ENCODE results near the gene KRTAP10-3.

The KRTAP10-3 gene

GRCh38 chr21:44528634-44528995, 30.0 kb downstream of the KRTAP10-3 start:
- DNase-seq (ENCODE audit: low read depth): no peak

DNA sequence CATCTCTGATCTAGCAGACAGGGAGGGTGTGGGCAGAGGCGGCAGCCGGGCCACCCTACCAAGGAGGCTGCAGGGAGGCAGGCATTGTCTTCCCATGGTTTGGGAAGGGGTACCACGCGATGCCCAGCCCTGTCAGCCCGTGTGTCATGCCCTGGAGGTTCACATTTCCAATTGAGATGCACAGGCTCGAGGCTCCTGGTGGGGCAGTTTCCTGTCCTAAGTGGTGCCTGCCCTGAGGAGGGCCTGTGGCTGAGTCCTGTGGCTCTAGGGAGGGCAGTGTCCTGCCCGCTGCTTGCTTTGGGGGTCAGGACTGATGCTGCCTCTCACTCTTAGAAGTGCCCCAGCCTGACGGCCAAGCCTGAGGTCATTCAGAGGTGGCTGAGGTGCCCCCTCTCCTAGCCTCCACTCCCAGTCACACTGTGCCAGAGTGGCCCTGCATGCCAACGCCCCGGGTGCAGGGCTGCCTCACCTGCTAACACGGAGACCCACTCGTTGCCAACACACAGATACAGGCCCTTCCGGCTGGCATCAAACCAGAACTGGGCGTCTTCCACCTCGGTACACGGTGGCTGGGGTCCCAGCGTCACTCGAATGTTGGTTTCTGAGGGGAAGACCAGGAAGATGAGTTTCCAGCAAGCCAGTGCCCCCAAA, 30.5 kb downstream of the KRTAP10-3 start:
- no peak for DNase-seq (ENCODE audit: low read depth)

DNA sequence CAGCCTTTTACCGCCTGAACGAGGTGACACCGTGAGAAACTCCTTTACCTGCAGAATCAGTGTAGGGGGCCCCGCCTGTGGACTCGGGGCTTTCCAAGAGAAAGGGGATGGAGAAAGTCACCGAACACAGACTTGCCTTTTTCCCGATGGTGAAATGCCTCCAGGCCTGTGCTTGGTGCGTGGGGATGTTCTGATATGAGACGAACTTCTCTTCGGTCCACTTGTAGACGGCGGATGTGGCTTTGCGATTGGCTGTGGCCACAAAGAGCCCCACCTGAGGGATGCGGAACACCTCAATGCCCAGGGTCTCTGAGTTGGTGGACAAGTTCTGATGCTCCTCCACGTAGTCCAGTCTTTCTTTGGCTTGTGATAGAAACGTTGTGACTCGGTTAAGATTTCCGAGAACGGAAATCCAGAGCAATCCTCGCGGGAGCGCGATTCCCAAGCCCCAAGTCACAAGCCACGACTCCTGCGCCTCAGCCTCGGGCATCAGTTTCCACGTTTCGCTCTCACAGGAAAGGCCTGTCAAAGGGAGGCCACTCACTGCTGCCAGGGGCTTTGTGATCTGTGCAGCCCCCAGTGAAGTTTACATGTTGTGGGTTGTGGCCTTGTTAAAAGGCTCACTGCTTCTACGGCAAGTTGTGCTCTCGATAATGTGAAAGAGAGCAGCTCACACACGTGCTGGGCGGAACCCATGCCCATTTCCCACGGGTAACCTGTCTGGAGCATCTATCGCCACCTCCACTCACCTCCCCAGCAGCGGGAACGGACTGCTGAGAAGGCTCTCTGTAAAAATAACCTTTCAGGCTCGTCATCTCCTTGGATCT, 31.2 kb downstream of the KRTAP10-3 start:
- DNase-seq (ENCODE audit: low read depth): no peak

GRCh38 chr21:44526096-44526997, 32.2 kb downstream of the KRTAP10-3 start:
- DNase-seq (ENCODE audit: low read depth): no peak

DNA sequence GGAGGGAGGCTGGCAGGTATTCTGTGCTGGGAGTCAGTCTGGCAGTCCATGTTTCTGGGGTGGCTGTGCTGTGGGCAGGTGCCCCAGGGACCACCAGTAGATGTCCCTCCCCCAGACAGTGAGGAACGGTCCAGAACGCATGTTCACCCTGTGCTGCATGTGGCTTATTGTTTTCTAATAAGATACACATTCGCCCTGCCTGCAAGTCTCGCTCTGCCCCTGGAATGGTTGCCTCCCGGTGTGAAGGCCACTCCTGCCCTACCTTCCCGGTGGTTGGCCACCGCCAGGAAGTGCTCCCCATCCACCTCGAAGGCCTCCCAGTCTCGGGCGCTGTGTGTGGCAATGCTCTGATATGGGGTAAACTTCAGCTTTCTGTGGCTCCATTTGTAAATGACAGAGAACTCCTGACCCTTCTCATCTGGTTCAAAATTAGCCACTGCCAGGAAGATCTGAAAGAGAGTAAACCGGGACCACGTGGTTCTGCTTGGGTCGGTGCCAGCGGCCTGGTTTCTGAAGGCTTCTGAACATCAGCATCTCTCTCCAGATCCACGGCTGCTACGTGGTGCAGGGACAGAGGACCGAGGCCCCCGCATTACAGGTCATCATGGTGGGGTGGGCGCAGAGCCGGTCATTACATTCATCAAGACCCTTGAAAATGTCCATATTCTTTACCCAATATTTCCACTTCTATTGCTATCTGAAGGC, 33.1 kb downstream of the KRTAP10-3 start:
- no peak for DNase-seq (ENCODE audit: low read depth)

GRCh38 chr21:44524414-44525371, 33.9 kb downstream of the KRTAP10-3 start:
- DNase-seq (ENCODE audit: low read depth): no peak

DNA sequence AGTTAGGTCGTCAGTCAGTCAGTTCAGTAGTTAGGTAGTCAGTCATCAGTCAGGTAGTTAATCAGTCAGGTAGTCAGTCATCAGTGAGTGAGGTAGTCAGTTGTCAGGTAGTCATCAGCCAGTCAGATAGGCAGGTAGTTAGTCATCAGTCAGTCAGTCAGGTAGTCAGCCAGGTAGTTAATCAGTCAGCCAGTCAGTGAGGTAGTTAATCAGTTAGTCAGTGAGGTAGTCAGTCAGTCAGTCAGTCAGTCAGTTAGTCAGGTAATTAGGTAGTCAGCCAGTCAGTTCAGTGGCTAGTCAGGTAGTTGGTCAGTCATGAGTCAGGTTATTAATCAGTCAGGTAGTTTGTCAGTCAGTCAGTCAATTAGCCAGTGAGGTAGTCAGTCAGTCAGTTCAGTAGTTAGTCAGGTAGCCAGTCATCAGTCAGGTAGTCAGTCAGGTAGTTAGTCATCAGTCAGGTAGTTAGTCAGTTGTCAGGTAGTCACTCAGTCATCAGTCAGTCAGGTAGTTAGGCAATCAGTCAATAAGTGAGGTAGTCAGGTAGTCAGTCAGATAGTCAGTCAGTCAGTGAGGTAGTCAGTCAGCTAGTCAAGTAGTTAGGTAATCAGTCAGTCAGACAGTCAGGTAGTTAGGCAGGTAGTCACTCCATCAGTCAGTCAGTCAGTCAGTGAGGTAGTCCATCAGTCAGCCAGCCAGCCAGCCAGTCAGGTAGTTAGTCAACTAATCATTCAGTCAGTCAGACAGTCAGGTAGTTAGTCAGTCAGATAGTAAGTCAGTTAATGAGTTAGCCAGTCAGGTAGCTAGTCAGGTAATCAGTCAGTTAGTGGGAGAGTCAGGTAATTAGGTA, 34.8 kb downstream of the KRTAP10-3 start:
- DNase-seq (ENCODE audit: low read depth): no peak

DNA sequence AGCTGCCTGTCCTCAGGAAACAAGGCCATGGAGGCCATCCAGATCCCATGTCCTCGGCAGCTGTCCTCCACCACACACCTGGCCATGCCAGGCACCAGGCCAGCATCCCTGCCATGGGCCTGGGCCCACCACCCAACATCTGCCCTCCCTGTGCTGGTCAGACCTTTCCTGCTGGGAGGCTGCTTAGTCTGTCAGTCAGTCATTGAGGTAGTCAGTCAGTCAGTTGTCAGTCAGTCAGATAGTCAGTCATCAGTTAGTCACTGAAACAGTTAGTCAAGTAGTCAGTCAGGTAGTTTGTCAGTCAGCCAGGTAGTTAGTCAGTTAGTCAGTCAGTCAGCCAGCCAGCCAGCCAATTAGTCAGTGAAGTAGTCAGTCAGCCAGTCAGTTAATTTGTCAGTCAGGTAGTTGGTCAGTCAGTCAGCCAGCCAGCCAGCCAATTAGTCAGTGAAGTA, 35.8 kb downstream of the KRTAP10-3 start:
- DNase-seq (ENCODE audit: low read depth): no peak

- no peak for DNase-seq (ENCODE audit: low read depth)
These were observed 36.5 kb downstream of the KRTAP10-3 start for GRCh38 chr21:44521928-44522752.

DNA sequence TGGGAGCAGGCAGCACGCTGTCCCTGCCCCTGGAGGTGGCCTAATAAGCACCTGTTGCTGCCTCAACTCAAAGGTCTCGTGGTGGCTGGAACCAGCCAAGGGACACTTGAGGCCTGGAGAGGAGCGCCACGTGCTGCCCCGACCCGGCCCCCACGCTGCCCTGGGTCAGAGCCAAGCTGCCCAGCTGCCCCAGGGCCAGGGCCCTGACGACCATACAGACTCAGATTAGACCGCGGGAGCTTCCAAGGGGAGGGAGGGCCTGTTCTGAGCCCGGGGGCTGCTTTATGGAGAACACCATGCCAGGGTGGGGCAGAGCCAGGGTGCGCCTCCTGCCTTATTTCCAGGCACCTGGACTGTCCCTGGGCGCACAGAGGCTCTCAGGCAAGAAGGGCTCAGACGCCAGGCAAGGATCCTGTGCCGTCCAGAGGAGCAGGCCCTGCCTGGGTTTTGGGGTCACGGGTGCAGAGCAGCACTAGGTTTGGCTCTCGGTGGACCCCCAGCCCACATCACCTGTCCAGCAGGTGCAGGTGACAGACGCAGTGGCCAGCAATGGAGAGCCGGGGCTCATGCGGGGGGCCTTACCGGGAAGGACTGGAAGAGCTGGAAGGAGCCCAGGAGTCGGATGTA, 37.2 kb downstream of the KRTAP10-3 start:
- no peak for DNase-seq (ENCODE audit: low read depth)

- no peak for DNase-seq (ENCODE audit: low read depth)
These were observed 38.0 kb downstream of the KRTAP10-3 start for GRCh38 chr21:44520326-44521300.

DNA sequence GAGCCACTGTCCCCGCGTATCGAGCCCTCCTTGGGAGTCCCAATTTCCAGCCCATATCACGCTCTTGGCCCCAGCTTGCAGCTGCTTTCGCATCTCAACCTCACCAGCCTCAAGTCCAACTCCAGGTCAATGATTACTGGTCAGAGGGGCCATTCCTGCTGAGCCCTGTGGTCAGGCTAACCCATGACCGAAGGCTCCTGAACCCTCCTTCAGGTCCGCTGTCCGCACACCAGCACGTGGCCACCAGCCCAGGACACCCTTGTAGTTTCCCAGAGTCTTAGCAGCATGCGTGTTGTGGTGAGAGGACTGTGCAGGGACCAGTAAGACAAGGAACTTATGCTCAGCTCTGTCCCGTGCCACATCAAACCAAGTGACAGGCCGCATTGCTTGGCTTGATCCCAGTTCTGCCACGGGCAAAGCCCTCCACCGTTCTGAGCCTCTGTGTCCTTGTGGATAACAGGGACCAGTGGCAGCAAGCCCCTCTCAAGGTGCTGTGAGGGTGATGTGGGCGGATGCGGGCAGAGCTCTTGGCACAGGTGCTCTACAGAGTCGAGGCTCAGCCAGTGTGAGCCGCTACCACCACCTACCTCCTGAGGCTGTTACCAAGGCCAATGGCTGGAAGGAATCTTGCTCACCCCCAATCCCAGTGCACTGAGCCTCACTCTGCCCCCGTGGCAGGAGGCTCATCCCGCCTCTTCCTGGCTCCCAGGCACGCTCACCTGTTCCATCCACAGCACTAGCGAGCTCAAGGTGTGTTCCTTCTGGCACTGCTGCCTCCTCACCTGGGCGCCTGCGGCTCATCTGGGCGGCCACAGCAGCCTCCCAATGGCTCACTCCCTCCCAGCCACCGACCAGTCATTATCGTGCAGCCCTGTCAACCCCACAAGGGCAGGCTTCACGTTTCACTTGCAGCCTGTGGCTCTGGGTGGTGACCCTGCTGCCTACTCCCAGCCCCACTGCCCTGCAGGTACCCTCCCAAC, 39.0 kb downstream of the KRTAP10-3 start:
- no peak for DNase-seq (ENCODE audit: low read depth)

DNA sequence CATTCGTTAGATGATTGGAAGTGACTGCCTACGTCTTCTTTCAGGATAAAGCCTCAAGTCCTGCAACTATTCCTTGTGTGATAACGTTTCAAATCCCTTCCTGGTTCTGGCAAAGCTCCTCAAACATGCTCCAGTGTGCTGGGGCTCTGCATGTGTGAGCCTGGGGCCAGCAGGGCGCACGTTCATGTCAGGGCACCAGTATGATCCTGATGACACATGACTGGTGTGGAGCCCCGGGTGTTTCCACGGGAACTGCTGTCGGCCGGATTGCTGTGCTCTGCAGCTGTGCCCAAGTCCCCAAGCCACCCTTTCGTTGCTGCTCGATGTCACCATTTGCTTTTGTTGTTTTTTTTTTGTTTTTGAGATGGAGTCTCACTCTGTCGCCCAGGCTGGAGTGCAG, 39.9 kb downstream of the KRTAP10-3 start:
- no peak for DNase-seq (ENCODE audit: low read depth)

DNA sequence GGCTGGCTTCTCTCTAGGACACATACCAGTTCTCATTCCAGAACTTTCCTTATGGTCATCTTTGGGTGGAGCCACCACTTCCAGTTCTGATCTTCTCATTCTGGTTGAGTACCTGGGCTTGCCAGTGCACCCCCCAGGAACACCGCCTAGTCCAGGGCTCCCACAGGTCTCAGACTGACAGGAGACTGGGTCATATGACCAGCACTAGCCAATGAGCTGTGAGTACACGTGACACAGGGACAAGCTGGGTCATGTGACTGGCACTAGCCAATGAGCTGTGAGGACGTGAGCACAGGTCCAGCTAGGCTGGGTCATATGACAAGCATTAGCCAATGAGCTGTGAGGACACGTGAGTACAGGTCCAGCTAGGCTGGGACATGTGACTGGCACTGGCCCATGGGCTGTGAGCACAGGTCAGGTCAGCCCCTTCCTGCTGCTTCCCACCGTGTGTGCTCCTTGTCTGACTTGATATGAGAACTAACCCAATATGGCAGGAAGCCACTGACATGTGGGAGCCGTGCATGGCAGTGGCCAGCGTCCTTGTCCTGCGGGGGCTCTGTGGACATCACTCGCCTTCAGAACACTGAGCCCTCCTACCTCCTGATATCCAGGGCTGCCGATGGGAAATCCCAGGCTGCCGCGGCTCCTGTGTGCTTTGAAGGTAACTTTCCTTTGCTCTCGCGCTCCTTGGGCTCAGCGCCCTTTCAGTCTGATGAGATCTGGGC, 41.3 kb downstream of the KRTAP10-3 start:
- DNase-seq (ENCODE audit: low read depth): no peak

GRCh38 chr21:44516828-44517174, 41.8 kb downstream of the KRTAP10-3 start:
- DNase-seq (ENCODE audit: low read depth): no peak

Data from fibroblast of gingiva (primary cell).